ENCODE results near the gene FZR1. TPM values are rescaled to one million over a fixed set of nuclear protein-coding genes. Genes with fewer than 3 reads are reported as not detected.

FZR1 gene
- total and polyA plus RNA-seq, 2 of the 13 experiments (the other 11 are each of a cell fraction or from before 2014, with no cell fraction given), result 29.0 to 30.8 TPM

DNA sequence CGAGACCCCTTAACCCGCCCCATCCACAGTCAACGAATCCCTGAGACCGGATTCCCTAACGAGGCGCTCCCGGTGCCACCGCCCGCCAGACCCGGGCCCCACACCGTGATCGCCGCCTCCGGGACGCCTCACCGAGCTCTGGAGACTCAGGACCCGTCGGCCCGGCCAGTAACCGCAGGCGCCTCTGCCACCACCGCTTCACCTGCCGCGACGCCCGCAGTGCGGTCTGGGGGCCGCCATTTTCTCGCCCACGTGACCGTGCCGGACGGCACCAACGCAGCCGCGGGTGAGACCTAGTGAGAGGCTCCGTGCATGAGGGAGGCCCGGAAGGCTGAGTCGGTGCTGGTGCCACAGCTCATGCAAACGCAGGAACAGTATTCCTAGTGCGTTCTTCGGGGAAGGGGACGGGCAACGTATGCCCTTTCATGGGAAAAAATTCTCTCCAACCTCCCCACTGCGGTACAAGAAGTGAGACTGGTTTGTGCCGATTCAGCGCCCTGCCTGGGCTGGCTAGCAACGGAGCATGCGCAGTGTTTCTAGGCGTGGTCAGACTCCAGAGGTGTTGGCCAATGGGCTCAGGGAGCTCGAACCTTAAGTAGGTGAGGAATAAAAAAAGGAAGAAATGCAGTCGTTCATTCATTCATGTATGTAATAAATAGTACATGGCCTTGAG, 5.5 kb upstream of the FZR1 start, which contains the start of gene DOHH (continued):
- TF ChIP-seq ZNF724P (CRISPR knock-in tag; IDR thresholded peaks at IDR 0.05; ENCODE audit: borderline replicate concordance) (0 out of 2 replicates have a peak, but pooled peaks have one; percentile 55), CENPX (CRISPR knock-in tag; IDR thresholded peaks at IDR 0.05) (no peak), ZNF556 (CRISPR knock-in tag; IDR thresholded peaks at IDR 0.05; ENCODE audit: borderline replicate concordance) (0 out of 2 replicates have a peak, but pooled peaks have one; percentile 42), ZNF382 (CRISPR knock-in tag; IDR thresholded peaks at IDR 0.05; ENCODE audit: borderline replicate concordance) (no peak), NFRKB (IDR thresholded peaks at IDR 0.05) (no peak), ZNF292 (CRISPR knock-in tag; IDR thresholded peaks at IDR 0.05; ENCODE audit: borderline replicate concordance, low read depth) (no peak), ZNF607 (CRISPR knock-in tag; IDR thresholded peaks at IDR 0.05; ENCODE audit: borderline replicate concordance) (0 out of 2 replicates have a peak, but pooled peaks have one; percentile 41), GLI4 (CRISPR knock-in tag; IDR thresholded peaks at IDR 0.05; ENCODE audit: borderline replicate concordance) (no peak), ERF (CRISPR knock-in tag; IDR thresholded peaks at IDR 0.05) (no peak), SMARCE1 (IDR thresholded peaks at IDR 0.05; ENCODE audit: borderline replicate concordance) (no peak), TBP (CRISPR knock-in tag; IDR thresholded peaks at IDR 0.05) (no peak), PCBP2 (optimal IDR thresholded peaks at IDR 0.05; ENCODE audit: low read depth, low read length, poor library complexity, severe bottlenecking) (no peak), KLF13 (CRISPR knock-in tag; IDR thresholded peaks at IDR 0.05) (0 out of 2 replicates have a peak, but pooled peaks have one; percentile 71), RBM39 (IDR thresholded peaks at IDR 0.05; ENCODE audit: low read depth, low read length, poor library complexity, severe bottlenecking) (peak; percentile 49)
- TF ChIP-seq, protein P1, sequence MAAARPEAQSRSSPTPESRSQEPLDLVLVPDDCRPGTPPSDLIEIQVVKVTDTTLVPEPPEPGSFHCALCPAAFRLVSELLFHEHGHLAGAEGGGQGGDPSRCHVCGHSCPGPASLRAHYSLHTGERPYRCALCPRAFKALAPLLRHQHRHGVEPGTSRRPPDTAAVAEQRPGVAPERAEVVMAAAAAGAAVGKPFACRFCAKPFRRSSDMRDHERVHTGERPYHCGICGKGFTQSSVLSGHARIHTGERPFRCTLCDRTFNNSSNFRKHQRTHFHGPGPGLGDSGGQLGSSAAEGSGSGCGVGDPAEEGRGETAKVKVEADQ (CRISPR knock-in tag; IDR thresholded peaks at IDR 0.05; ENCODE audit: borderline replicate concordance), result peak; percentile 80; the same call in 1 of the 2 replicates
- TF ChIP-seq, protein P2, sequence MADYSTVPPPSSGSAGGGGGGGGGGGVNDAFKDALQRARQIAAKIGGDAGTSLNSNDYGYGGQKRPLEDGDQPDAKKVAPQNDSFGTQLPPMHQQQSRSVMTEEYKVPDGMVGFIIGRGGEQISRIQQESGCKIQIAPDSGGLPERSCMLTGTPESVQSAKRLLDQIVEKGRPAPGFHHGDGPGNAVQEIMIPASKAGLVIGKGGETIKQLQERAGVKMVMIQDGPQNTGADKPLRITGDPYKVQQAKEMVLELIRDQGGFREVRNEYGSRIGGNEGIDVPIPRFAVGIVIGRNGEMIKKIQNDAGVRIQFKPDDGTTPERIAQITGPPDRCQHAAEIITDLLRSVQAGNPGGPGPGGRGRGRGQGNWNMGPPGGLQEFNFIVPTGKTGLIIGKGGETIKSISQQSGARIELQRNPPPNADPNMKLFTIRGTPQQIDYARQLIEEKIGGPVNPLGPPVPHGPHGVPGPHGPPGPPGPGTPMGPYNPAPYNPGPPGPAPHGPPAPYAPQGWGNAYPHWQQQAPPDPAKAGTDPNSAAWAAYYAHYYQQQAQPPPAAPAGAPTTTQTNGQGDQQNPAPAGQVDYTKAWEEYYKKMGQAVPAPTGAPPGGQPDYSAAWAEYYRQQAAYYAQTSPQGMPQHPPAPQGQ (CRISPR knock-in tag; IDR thresholded peaks at IDR 0.05; ENCODE audit: borderline replicate concordance), result no peak
- TF ChIP-seq, protein P3, sequence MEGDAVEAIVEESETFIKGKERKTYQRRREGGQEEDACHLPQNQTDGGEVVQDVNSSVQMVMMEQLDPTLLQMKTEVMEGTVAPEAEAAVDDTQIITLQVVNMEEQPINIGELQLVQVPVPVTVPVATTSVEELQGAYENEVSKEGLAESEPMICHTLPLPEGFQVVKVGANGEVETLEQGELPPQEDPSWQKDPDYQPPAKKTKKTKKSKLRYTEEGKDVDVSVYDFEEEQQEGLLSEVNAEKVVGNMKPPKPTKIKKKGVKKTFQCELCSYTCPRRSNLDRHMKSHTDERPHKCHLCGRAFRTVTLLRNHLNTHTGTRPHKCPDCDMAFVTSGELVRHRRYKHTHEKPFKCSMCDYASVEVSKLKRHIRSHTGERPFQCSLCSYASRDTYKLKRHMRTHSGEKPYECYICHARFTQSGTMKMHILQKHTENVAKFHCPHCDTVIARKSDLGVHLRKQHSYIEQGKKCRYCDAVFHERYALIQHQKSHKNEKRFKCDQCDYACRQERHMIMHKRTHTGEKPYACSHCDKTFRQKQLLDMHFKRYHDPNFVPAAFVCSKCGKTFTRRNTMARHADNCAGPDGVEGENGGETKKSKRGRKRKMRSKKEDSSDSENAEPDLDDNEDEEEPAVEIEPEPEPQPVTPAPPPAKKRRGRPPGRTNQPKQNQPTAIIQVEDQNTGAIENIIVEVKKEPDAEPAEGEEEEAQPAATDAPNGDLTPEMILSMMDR (CRISPR knock-in tag; IDR thresholded peaks at IDR 0.05), result no peak
- TF ChIP-seq, protein P4, sequence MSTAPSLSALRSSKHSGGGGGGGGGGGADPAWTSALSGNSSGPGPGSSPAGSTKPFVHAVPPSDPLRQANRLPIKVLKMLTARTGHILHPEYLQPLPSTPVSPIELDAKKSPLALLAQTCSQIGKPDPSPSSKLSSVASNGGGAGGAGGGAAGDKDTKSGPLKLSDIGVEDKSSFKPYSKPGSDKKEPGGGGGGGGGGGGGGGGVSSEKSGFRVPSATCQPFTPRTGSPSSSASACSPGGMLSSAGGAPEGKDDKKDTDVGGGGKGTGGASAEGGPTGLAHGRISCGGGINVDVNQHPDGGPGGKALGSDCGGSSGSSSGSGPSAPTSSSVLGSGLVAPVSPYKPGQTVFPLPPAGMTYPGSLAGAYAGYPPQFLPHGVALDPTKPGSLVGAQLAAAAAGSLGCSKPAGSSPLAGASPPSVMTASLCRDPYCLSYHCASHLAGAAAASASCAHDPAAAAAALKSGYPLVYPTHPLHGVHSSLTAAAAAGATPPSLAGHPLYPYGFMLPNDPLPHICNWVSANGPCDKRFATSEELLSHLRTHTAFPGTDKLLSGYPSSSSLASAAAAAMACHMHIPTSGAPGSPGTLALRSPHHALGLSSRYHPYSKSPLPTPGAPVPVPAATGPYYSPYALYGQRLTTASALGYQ (CRISPR knock-in tag; IDR thresholded peaks at IDR 0.05), result no peak
- TF ChIP-seq, protein P5, sequence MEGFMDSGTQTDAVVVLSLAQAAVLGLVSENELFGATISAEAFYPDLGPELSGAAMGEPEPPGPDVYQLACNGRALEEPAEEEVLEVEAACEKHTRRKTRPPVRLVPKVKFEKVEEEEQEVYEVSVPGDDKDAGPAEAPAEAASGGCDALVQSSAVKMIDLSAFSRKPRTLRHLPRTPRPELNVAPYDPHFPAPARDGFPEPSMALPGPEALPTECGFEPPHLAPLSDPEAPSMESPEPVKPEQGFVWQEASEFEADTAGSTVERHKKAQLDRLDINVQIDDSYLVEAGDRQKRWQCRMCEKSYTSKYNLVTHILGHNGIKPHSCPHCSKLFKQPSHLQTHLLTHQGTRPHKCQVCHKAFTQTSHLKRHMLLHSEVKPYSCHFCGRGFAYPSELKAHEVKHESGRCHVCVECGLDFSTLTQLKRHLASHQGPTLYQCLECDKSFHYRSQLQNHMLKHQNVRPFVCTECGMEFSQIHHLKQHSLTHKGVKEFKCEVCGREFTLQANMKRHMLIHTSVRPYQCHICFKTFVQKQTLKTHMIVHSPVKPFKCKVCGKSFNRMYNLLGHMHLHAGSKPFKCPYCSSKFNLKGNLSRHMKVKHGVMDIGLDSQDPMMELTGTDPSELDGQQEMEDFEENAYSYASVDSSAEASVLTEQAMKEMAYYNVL (CRISPR knock-in tag; IDR thresholded peaks at IDR 0.05; ENCODE audit: borderline replicate concordance), result no peak; the same call in 1 of the 2 replicates
- TF ChIP-seq, protein P6, sequence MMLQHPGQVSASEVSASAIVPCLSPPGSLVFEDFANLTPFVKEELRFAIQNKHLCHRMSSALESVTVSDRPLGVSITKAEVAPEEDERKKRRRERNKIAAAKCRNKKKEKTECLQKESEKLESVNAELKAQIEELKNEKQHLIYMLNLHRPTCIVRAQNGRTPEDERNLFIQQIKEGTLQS (CRISPR knock-in tag; IDR thresholded peaks at IDR 0.05), result peak; percentile 60

Data from HepG2 (cell line).